Epithelial cell of prostate (primary cell): Measurements from ENCODE around the gene HPSE2.
"Not testable (repeated sequence)": the region's sequence is repeated elsewhere in the genome, so short reads cannot be mapped to it uniquely, and the experiment has no call there.

Experiments
- DNase-seq: peaks from one replicate; pipeline ENCODE4 v3.0.0-alpha.2; 2011; ENCODE audit warnings: low read depth, low spot score
- H3K27ac ChIP-seq: fragments of 450-650 bp; 2 replicates; pipeline ENCODE4 v1.5.1; 2017; ENCODE audit warnings: mild to moderate bottlenecking

HPSE2 gene

GRCh38 chr10:98925651-98926050, 310.0 kb downstream of the HPSE2 start:
- no peak for DNase-seq

GRCh38 chr10:98924526-98924925, 311.1 kb downstream of the HPSE2 start:
- H3K27ac ChIP-seq = no peak overlapping the region

More at GRCh38 chr10:98925651-98926050, 310.0 kb downstream of the HPSE2 start:
- H3K27ac ChIP-seq = no peak overlapping the region

GRCh38 chr10:98921316-98921715, 314.3 kb downstream of the HPSE2 start:
- no peak overlapping the region for H3K27ac ChIP-seq
- DNase-seq = no peak

More at GRCh38 chr10:98924526-98924925, 311.1 kb downstream of the HPSE2 start:
- no peak for DNase-seq

DNA sequence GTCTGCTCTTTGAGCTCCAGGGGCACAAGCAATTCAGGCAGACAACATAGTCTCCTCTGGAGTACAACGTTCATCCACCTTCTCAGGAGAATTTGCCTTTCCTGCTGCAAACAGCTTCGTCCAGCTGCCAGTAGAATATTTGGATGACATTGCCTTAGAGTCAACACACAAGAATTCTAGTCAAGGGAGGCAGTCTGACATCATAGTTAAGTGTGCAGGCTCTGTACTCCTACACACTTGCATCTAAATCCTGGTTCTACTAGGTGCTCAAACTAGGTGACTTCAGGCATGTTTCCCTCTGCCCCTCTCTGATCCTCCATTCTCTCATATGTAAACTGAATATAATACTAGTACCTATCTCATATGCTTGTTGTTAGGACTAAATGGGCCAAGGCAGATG, 314.8 kb downstream of the HPSE2 start:
- no peak overlapping the region for H3K27ac ChIP-seq
- DNase-seq = no peak

- H3K27ac ChIP-seq = no peak overlapping the region
- no peak for DNase-seq
These were observed 315.3 kb downstream of the HPSE2 start for GRCh38 chr10:98920360-98920759.

DNA sequence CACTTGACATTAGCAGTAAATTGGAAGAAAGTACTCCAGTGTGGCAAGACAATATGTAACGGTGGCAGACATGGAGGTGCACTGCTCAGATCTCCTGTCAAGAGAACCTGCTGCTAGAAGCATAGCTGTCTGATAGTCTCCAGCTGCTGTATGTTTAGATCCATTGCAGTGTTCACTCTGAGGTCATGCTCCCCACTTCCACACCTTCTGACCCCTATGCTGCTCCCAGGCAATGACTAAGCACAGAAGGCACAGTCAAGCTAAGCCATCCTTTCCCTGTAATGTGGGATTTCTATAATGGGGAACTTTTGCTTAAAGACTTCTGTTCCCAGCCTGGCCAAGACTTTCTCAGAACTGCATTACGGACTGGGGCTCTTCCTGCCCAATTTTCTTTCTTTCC, 315.8 kb downstream of the HPSE2 start:
- no peak for DNase-seq
- H3K27ac ChIP-seq = no peak overlapping the region

DNA sequence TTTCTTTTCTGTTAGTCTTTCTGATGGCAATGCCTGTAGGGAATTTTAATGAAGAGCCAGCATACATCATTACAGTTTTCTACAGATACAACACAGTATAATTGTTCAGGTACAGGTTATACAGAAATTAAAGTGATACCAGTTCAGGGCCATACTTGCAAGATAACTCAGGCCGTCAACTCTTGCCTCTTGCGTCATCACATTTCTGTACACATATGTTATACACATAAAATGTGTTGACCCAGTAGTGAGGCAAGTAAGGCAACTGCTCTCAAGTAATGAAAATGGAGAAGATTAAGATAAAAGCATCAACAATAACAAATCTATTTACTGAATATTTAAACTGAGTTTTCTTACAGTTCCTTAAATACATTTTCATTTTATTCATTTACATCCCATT, 317.8 kb downstream of the HPSE2 start:
- no peak overlapping the region for H3K27ac ChIP-seq
- no peak for DNase-seq

DNA sequence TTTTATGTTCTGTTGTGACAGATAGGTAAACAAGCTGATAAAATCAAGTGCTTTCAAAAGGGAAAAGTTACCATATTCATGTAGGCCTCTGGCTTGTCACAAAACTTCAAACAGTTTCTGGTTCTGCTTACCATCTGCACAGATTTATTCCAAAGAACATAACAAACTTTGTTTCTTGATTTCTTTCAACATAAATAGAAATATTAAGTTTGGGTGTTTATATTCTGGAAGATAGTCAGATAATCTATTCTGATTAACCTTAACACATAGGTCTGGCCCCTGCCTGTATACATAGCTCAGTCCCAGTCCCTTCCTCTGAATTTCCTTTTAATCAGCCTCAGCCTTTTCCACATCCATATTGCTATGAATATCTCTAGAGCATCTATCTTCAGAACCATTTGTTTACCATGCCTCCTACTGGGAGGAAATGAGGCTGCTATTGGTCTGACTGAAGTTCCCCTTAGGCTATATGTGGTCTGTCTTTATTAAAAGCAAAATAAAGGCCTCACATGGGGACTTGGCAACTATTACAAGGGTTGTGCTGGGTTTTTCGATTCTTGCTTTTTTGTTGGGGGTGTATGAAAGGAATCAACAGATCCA, 319.0 kb downstream of the HPSE2 start:
- H3K27ac ChIP-seq = no peak overlapping the region
- no peak for DNase-seq

DNA sequence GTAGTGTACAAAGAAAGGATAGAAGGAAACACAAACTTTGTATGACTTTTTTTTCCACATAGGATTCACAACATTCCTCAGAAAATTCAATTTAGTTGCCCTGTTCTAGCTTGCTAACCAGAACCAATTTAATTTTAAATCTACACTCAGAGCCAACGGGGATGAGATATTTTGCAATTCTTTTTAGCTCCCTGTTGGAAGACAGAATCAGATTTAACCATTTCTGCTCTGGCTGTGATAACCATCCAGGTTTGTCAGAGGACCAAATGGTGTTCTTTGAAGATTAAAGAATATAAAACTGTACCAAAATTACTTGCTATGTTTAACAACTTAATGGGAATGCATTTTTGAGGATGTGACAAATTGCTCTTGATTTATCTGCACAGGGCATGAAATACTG, 319.7 kb downstream of the HPSE2 start:
- H3K27ac ChIP-seq = no peak overlapping the region
- no peak for DNase-seq

DNA sequence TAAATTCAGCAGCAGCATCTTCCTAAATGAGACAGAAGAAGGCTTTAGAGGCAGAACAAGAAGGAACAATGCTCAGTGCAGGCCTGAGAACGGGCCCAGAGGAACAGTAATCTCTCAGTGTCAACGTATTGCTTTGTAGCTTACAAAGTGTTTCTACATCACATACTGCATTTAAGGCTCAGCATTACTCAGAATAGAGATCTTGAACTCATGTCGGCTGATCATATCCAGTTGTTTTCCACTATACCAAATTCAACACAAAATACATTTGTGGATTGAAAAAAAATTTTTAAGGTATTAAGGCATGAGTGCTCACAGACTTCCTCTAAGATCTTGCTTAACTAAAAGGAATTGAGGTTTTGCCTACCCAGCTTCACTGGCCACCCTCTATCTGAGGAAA, 325.1 kb downstream of the HPSE2 start:
- H3K27ac ChIP-seq = no peak overlapping the region

GRCh38 chr10:98910048-98910447, 325.6 kb downstream of the HPSE2 start:
- no peak overlapping the region for H3K27ac ChIP-seq
- DNase-seq = no peak

More for the DNA sequence above, 325.1 kb downstream of the HPSE2 start:
- no peak for DNase-seq

DNA sequence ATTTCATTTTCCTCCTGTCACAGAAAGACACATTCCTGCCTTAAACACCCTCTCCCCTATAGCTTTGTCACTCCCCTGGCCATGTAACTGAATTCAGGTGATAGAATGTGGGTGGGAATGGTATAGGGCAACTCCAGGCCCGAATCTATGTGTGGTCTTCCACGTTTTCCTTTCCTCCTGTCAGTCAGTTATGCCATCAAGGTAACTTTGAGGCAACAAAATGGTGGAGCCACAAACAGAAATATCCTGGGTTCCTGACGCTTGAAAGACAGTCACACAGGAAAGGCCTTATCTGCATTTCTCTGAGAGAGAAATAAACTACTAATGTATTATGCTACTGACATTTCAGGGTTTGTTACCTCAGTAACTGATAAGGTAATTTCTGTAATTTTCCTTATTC, 326.8 kb downstream of the HPSE2 start:
- DNase-seq = no peak
- no peak overlapping the region for H3K27ac ChIP-seq

DNA sequence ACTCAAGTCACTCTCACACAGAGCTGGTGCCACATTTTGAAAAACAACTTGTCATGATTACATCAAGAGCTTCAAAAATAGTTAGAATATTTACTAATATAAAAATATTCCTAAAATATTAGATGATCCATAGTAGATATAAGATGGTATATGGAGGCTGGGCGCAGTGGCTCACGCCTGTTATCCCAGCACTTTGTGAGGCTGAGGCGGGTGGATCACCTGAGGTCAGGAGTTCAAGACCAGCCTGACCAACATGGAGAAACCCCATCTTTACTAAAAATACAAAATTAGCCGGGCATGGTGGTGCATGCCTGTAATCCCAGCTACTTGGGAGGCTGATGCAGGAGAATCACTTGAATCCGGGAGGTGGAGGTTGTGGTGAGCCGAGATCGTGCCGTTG, 327.4 kb downstream of the HPSE2 start:
- not testable (repeated sequence) for DNase-seq

DNA sequence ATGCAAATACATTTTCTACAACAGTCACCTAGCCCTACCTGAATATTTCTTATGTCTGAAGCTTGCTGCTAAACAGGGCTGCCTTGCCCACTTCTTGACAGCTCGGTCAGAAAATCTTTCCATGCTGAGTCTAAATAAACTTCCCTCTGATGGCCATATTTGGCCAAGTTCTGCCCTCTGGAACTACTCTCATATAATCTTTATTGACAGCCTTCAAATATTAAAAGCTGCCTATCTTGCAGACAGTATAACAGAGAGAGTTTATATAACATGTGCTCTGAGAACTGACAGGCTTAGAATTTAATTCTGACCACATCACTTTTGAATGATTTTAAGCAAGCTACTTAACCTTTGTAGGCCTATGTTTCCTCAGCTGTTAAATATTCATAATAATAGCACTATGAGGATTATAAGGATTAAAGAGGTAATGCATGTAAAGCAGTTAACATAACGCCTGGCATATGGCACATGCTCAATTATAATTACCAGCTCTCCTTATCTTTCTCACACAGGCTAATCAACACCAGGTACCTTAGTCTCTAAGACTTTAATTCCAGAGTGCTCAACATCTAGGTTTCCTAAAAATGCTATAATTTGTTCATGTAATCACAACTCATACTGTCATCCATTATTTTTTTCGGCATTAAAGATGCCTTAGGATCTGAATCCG, 334.1 kb downstream of the HPSE2 start:
- no peak for DNase-seq
- no peak overlapping the region for H3K27ac ChIP-seq

More for the DNA sequence above, 327.4 kb downstream of the HPSE2 start:
- H3K27ac ChIP-seq = not testable (repeated sequence)

- DNase-seq = no peak
- H3K27ac ChIP-seq = no peak overlapping the region
These were observed 336.6 kb downstream of the HPSE2 start for GRCh38 chr10:98899018-98899417.

GRCh38 chr10:98892523-98892922, 343.1 kb downstream of the HPSE2 start:
- H3K27ac ChIP-seq = no peak overlapping the region
- DNase-seq = no peak

DNA sequence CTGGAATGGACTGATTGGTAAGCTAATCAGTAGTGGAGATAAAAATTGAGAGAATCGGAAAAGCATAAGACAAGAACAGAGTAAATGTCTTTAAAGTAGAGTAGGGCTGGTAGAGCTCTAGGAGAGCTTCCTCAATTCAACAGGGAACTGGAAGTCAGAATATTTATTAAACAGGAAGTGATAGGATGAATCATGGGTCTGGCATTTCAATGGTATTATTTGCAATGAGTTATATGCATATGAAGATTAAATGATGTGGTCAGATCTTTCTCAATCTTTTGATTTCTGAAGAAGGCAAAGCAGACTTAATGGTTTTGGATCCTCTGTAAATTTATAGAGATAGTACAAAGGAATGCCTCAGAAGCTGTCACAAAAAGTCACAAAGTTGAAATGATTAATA, 349.0 kb downstream of the HPSE2 start:
- peak overlapping the region; percentile 33 for H3K27ac ChIP-seq
- DNase-seq = peak; percentile 10

DNA sequence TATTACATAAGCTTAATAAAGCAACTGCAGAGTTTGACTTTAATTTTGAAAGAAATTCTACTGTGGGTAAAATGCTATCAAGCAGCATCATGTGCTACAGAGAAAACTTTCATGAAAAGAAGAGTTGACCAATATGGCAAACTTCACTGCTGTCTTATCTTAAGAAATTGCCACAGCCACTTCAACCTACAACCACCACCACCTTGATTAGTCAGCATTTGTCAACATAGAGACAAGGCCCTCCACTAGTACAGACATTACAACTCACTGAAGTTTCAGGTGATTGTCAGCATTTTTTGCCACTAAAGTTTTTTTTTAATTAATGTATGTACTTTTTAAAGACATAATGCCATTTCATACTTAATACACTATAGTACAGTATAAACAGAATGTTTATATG, 350.3 kb downstream of the HPSE2 start:
- H3K27ac ChIP-seq = no peak overlapping the region
- no peak for DNase-seq

DNA sequence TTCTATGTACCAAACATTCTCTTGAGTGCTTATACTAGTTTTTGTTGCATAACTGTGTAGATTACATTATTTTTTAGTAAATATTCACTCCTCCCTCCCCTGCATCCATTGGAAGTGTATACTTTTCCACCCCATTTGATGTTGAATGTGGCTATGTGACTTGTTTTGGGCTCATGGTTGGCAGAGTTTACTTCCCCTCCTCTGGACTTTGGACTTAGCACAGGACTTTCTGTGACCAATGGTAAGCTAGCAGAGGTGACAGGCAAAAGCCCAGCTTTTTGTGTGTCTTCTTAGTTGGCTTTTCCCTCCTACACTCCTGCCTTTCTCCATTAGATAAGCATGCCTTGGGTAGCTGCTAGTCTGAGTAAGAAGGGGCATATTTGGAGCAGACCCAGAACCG, 353.9 kb downstream of the HPSE2 start:
- DNase-seq = no peak
- H3K27ac ChIP-seq = no peak overlapping the region

DNA sequence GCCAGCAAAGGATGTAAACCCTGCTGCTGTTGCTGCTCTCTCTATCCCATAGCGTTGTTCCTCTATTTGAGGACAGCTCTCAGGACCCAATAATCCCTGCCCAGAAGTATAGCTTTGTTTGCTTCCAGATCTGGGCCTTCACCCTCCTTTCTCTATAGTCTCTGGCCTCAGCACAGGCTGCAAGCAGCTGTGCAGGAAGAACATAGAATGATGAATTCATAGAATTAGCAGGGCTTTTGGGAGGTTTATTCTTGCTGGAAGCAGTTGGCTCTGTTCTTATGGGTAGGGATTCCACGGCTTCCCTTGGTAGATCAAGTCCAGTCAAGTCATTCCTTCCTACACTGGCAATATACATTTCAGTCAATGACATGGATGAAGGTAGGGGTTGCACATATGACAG, 354.7 kb downstream of the HPSE2 start:
- DNase-seq = no peak
- no peak overlapping the region for H3K27ac ChIP-seq

- DNase-seq = no peak
- H3K27ac ChIP-seq = no peak overlapping the region
These were observed 356.7 kb downstream of the HPSE2 start for GRCh38 chr10:98878921-98879320.

DNA sequence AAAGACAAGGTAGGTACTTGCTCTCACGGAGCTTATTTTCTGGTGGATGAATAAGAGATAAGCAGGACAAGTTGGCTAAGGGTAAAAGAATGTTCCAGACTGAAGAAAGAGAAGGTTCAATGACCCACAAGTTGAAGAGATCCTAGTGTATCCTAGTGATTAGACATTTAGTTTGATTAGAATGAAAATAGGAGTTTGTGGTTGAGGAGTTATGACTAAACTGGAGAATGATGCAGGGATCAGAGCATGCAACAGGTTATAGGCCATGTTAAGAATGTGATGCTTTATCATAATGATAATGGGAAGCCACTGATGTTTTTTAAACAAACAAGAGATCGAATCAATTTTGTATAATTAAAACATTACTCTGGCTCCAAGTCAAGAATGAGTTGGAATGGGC, 357.2 kb downstream of the HPSE2 start:
- no peak for DNase-seq
- no peak overlapping the region for H3K27ac ChIP-seq
